Liver (tissue), 9 donors: ENCODE results near the gene SRSF6. TPM values are rescaled to one million over a fixed set of nuclear protein-coding genes. Genes with fewer than 3 reads are reported as not detected.

Source experiments
- DNase-seq: peaks from one replicate; pipeline ENCODE4 v3.0.0-alpha.2; 2017; ENCODE audit warnings: low spot score
- H3K27ac ChIP-seq, 2 donors: one replicate each; pipeline ENCODE4 v1.7.0; 2013; ENCODE audit warnings: inconsistent platforms in 2 of 2, low read length in 2 of 2, control low read depth in 1 of 2, low read depth in 1 of 2, mild to moderate bottlenecking in 1 of 2
- H3K27me3 ChIP-seq, 4 donors: one replicate each; pipeline versions ENCODE4 v1.6.1 to v1.7.0; 2013; ENCODE audit warnings: low read length in 3 of 4, inconsistent platforms in 1 of 4, mild to moderate bottlenecking in 1 of 4, moderate library complexity in 1 of 4; ENCODE audit not compliant: control insufficient read depth in 4 of 4, insufficient read depth in 4 of 4
- H3K36me3 ChIP-seq, 4 donors: one replicate each; pipeline versions ENCODE4 v1.6.1 to v1.7.0; 2013; ENCODE audit warnings: low read length in 3 of 4, mild to moderate bottlenecking in 3 of 4, low read depth in 1 of 4, moderate library complexity in 1 of 4; ENCODE audit not compliant: control insufficient read depth in 4 of 4, insufficient read depth in 3 of 4
- H3K4me1 ChIP-seq, 4 donors: one replicate each; pipeline versions ENCODE4 v1.6.1 to v1.7.0; 2013; ENCODE audit warnings: low read length in 3 of 4, mild to moderate bottlenecking in 3 of 4, moderate library complexity in 1 of 4; ENCODE audit not compliant: control insufficient read depth in 4 of 4, insufficient read depth in 4 of 4
- H3K4me3 ChIP-seq, 3 donors: one replicate each; pipeline versions ENCODE4 v1.6.1 to v1.7.0; 2013; ENCODE audit warnings: low read length in 3 of 3, control low read depth in 1 of 3, low read depth in 1 of 3, mild to moderate bottlenecking in 1 of 3
- H3K9ac ChIP-seq, 2 donors: one replicate each; pipeline ENCODE4 v1.7.0; 2013; ENCODE audit warnings: low read length in 2 of 2, mild to moderate bottlenecking in 2 of 2, moderate library complexity in 2 of 2, control low read depth in 1 of 2, low read depth in 1 of 2
- H3K9me3 ChIP-seq, 4 donors: one replicate each; pipeline versions ENCODE4 v1.6.1 to v1.7.0; 2013; ENCODE audit warnings: low read length in 3 of 4; ENCODE audit not compliant: control insufficient read depth in 4 of 4
- CTCF ChIP-seq: fragments of 150-350 bp; IDR thresholded peaks from 2 replicates; pipeline ENCODE4 v1.5.1; 2017; ENCODE audit warnings: improper control_type of control experiment, low read depth, low read length; ENCODE audit not compliant: missing input control
- EGR1 ChIP-seq, 2 donors: IDR thresholded peaks; 2 replicates each; pipeline ENCODE4 v1.6.1; 2016 to 2018; ENCODE audit warnings: antibody characterized with exemption in 2 of 2, low read depth in 2 of 2
- FOXA1 ChIP-seq: IDR thresholded peaks from 2 replicates; pipeline ENCODE4 v1.6.1; 2016; ENCODE audit warnings: antibody characterized with exemption
- FOXA2 ChIP-seq: IDR thresholded peaks from 2 replicates; pipeline ENCODE4 v1.6.1; 2016; ENCODE audit warnings: antibody characterized with exemption
- GABPA ChIP-seq, 2 donors: IDR thresholded peaks in 1 of 2; conservative IDR thresholded peaks in 1 of 2; 2 replicates each; pipeline ENCODE4 v1.6.1; 2016; ENCODE audit warnings: antibody characterized with exemption in 2 of 2, mild to moderate bottlenecking in 1 of 2, moderate library complexity in 1 of 2
- HNF4A ChIP-seq, 2 donors: conservative IDR thresholded peaks; 2 replicates each; pipeline ENCODE4 v1.6.1; 2016; ENCODE audit warnings: antibody characterized with exemption in 2 of 2, mild to moderate bottlenecking in 2 of 2
- HNF4G ChIP-seq: IDR thresholded peaks from 2 replicates; pipeline ENCODE4 v1.6.1; 2016; ENCODE audit warnings: antibody characterized with exemption
- JUND ChIP-seq, 2 donors: IDR thresholded peaks; 2 replicates each; pipeline ENCODE4 v1.6.1; 2016; ENCODE audit warnings: antibody characterized with exemption in 2 of 2
- NR2F2 ChIP-seq: IDR thresholded peaks from 2 replicates; pipeline ENCODE4 v1.6.1; 2016; ENCODE audit warnings: antibody characterized with exemption
- RAD21 ChIP-seq, 2 donors: IDR thresholded peaks; 2 replicates each; pipeline ENCODE4 v1.6.1; 2016; ENCODE audit warnings: antibody characterized with exemption in 2 of 2, mild to moderate bottlenecking in 2 of 2
- REST ChIP-seq: IDR thresholded peaks from 2 replicates; pipeline ENCODE4 v1.6.1; 2016; ENCODE audit warnings: antibody characterized with exemption, mild to moderate bottlenecking
- RXRA ChIP-seq, 2 donors: IDR thresholded peaks; 2 replicates each; pipeline ENCODE4 v1.6.1; 2017 to 2018; ENCODE audit warnings: antibody characterized with exemption in 2 of 2, mild to moderate bottlenecking in 1 of 2
- SP1 ChIP-seq: IDR thresholded peaks from 2 replicates; pipeline ENCODE4 v1.6.1; 2018; ENCODE audit warnings: antibody characterized with exemption, mild to moderate bottlenecking
- TAF1 ChIP-seq: conservative IDR thresholded peaks from 2 replicates; pipeline ENCODE4 v1.6.1; 2016; ENCODE audit warnings: antibody characterized with exemption, mild to moderate bottlenecking
- YY1 ChIP-seq: IDR thresholded peaks from 2 replicates; pipeline ENCODE4 v1.6.1; 2016; ENCODE audit warnings: antibody characterized with exemption, mild to moderate bottlenecking
- WGBS: extraction: QIAGEN DNeasy Blood & Tissue Kit; methylation state at CpG from one replicate; pipeline ENCODE4 v1.1.7; 2013; 5-methylcytosine and 5-hydroxymethylcytosine counted together
- polyA plus RNA-seq, 2 donors: library from polyadenylated mRNA; stranded (reverse) in 1 of 2; unstranded in 1 of 2; fragments of 200-250 nt in 1 of 2; fragments of >200 nt in 1 of 2; fragmentation: Nextera tagmentation in 1 of 2; extraction: Ambion mirVana in 1 of 2; gene quantifications; one replicate each; pipeline versions ENCODE4 v1.2.1 to v1.2.3, GENCODE V29; 2013 to 2015
- total RNA-seq, 2 donors: library from RNA; depleted of rRNA; stranded (reverse); fragments of >200 nt; gene quantifications; one replicate each; pipeline ENCODE4 v1.2.3, GENCODE V29; 2014
- TF ChIP-seq, protein P1 (sequence below): IDR thresholded peaks from 2 replicates; pipeline ENCODE4 v1.6.1; 2016; ENCODE audit warnings: antibody characterized with exemption
- TF ChIP-seq, protein P2 (sequence below): IDR thresholded peaks from 2 replicates; pipeline ENCODE4 v1.6.1; 2016; ENCODE audit warnings: antibody characterized with exemption
- TF ChIP-seq, protein P3 (sequence below): IDR thresholded peaks from 2 replicates; pipeline ENCODE4 v1.6.1; 2016; ENCODE audit warnings: antibody characterized with exemption
- donor health status: healthy.
- donor health status: healthy.
- donor health status: healthy.
- donor health status: healthy.
- donor health status: healthy.

The SRSF6 gene
- total and polyA plus RNA-seq, 4 donors, result 33.8 to 47.5 (median 41.1) TPM

GRCh38 chr20:43465625-43465943 is 7.9 kb downstream of the SRSF6 start:
- Histone ChIP-seq H3K4me1 (peaks cover 0 to 18% (median 6%) of the 10 kb centered on the region in 4 donors), H3K9ac (no peak overlapping the region), H3K27ac (no peak overlapping the region), H3K27me3 (no peaks in the 10 kb centered on the region), H3K9me3 (no peaks in the 10 kb centered on the region), H3K36me3 (peaks cover 8 to 56% (median 46%) of the 10 kb centered on the region in 4 donors), H3K4me3 (no peak overlapping the region)
- WGBS, result 97% methylated on average over 2 of the region's 2 CpGs
- DNase-seq, result no peak
- TF ChIP-seq FOXA2 (no peak), GABPA (IDR thresholded peaks at IDR 0.05 in 1 of 2, conservative IDR thresholded peaks at IDR 0.05 in 1 of 2) (no peak), JUND (IDR thresholded peaks at IDR 0.05) (no peak), NR2F2 (no peak), CTCF (no peak), FOXA1 (no peak), HNF4G (no peak), EGR1 (IDR thresholded peaks at IDR 0.05; ENCODE audit: low read depth in 2 of 2) (no peak), HNF4A (conservative IDR thresholded peaks at IDR 0.05) (no peak), RAD21 (IDR thresholded peaks at IDR 0.05) (no peak), RXRA (IDR thresholded peaks at IDR 0.05) (no peak), YY1 (no peak), SP1 (no peak), REST (no peak), TAF1 (no peak)
- TF ChIP-seq, protein P1, sequence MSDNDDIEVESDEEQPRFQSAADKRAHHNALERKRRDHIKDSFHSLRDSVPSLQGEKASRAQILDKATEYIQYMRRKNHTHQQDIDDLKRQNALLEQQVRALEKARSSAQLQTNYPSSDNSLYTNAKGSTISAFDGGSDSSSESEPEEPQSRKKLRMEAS, result no peak
- TF ChIP-seq, protein P2, sequence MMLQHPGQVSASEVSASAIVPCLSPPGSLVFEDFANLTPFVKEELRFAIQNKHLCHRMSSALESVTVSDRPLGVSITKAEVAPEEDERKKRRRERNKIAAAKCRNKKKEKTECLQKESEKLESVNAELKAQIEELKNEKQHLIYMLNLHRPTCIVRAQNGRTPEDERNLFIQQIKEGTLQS, result no peak
- TF ChIP-seq, protein P3, sequence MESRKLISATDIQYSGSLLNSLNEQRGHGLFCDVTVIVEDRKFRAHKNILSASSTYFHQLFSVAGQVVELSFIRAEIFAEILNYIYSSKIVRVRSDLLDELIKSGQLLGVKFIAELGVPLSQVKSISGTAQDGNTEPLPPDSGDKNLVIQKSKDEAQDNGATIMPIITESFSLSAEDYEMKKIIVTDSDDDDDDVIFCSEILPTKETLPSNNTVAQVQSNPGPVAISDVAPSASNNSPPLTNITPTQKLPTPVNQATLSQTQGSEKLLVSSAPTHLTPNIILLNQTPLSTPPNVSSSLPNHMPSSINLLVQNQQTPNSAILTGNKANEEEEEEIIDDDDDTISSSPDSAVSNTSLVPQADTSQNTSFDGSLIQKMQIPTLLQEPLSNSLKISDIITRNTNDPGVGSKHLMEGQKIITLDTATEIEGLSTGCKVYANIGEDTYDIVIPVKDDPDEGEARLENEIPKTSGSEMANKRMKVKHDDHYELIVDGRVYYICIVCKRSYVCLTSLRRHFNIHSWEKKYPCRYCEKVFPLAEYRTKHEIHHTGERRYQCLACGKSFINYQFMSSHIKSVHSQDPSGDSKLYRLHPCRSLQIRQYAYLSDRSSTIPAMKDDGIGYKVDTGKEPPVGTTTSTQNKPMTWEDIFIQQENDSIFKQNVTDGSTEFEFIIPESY, result no peak
